Measurements from ENCODE around the gene EAPP. TPM values are rescaled to one million over a fixed set of nuclear protein-coding genes. Genes with fewer than 3 reads are reported as not detected.
"Not testable (repeated sequence)": the region's sequence is repeated elsewhere in the genome, so short reads cannot be mapped to it uniquely, and the experiment has no call there.

EAPP gene
- total and polyA plus RNA-seq, 10 of the 15 experiments (the other 5 are each of a cell fraction or from before 2014, with no cell fraction given) = 23.5 to 94.6 (median 44.7) TPM

- DNase-seq (ENCODE audit: low read depth, low spot score) = not testable (repeated sequence)
- 84% methylated on average over 6 of the region's 8 CpGs for WGBS (ENCODE audit: insufficient coverage, insufficient replicate concordance, low lambda C conversion rate, missing lambda C conversion rate)
- peak; percentile 57 for FAIRE-seq
Observed at GRCh38 chr14:34562037-34562775, 22.7 kb upstream of the EAPP start.

GRCh38 chr14:34556498-34556829, 17.0 kb upstream of the EAPP start:
- in situ Hi-C loops (cut with MboI) = not testable (repeated sequence)

More at GRCh38 chr14:34562037-34562775, 22.7 kb upstream of the EAPP start:
- H3K4me1 ChIP-seq (ENCODE audit: control insufficient read depth, insufficient read depth, low read length); H3K27me3 ChIP-seq (replicated peaks in 1 of 2; ENCODE audit: control insufficient read depth in 2 of 2, insufficient read depth in 2 of 2, low read length in 1 of 2); H3K36me3 ChIP-seq (ENCODE audit: control insufficient read depth in 2 of 2, insufficient read depth in 2 of 2, low read length in 1 of 2); SMC1A ChIA-PET (ENCODE audit: uncharacterized antibody, unreplicated experiment); ATAC-seq; H4K20me1 ChIP-seq (ENCODE audit: control insufficient read depth, insufficient read depth); CTCF ChIA-PET; intact Hi-C loops (cut with micrococcal nuclease; ENCODE audit: unreplicated experiment); H3K27ac ChIP-seq (ENCODE audit: control insufficient read depth, insufficient read depth); H3K9ac ChIP-seq (ENCODE audit: control insufficient read depth, insufficient read depth, low read length); H3K4me3 ChIP-seq; H2AFZ ChIP-seq (ENCODE audit: control insufficient read depth, low read depth, low read length); RAD21 ChIA-PET (ENCODE audit: unreplicated experiment); H3K4me2 ChIP-seq (ENCODE audit: control insufficient read depth, insufficient read depth); H3K79me2 ChIP-seq (ENCODE audit: control insufficient read depth, insufficient read depth, low read length); in situ Hi-C loops (cut with MboI); POLR2A ChIA-PET; H3K9me3 ChIP-seq (replicated peaks; ENCODE audit: control insufficient read depth, insufficient read depth, low read length): not testable (repeated sequence)
- TSS peak; percentile 48 for BruUV-seq (replicated peaks)

GRCh38 chr14:34555583-34556497, 16.3 kb upstream of the EAPP start:
- RAD21 ChIA-PET (ENCODE audit: unreplicated experiment); intact Hi-C loops (cut with micrococcal nuclease; ENCODE audit: unreplicated experiment): not testable (repeated sequence)

More at GRCh38 chr14:34556498-34556829, 17.0 kb upstream of the EAPP start:
- no CpG with 5 or more reads among the region's 35 CpGs for WGBS (ENCODE audit: insufficient coverage, insufficient replicate concordance, low lambda C conversion rate, missing lambda C conversion rate)
- H3K36me3 ChIP-seq (ENCODE audit: control insufficient read depth in 2 of 2, insufficient read depth in 2 of 2, low read length in 1 of 2); SMC1A ChIA-PET (ENCODE audit: uncharacterized antibody, unreplicated experiment); POLR2A ChIA-PET; H3K9ac ChIP-seq (ENCODE audit: control insufficient read depth, insufficient read depth, low read length); H4K20me1 ChIP-seq (ENCODE audit: control insufficient read depth, insufficient read depth); DNase-seq (ENCODE audit: low read depth, low spot score); H3K9me3 ChIP-seq (replicated peaks; ENCODE audit: control insufficient read depth, insufficient read depth, low read length); H3K27me3 ChIP-seq (replicated peaks in 1 of 2; ENCODE audit: control insufficient read depth in 2 of 2, insufficient read depth in 2 of 2, low read length in 1 of 2); H3K4me3 ChIP-seq; H3K79me2 ChIP-seq (ENCODE audit: control insufficient read depth, insufficient read depth, low read length); RAD21 ChIA-PET (ENCODE audit: unreplicated experiment); CTCF ChIA-PET; H2AFZ ChIP-seq (ENCODE audit: control insufficient read depth, low read depth, low read length); H3K4me2 ChIP-seq (ENCODE audit: control insufficient read depth, insufficient read depth); BruUV-seq (replicated peaks); intact Hi-C loops (cut with micrococcal nuclease; ENCODE audit: unreplicated experiment); H3K27ac ChIP-seq (ENCODE audit: control insufficient read depth, insufficient read depth); FAIRE-seq; H3K4me1 ChIP-seq (ENCODE audit: control insufficient read depth, insufficient read depth, low read length): not testable (repeated sequence)
- peak; percentile 70 for ATAC-seq

More at GRCh38 chr14:34555583-34556497, 16.3 kb upstream of the EAPP start:
- H3K4me3 ChIP-seq; POLR2A ChIA-PET; H3K27me3 ChIP-seq (replicated peaks in 1 of 2; ENCODE audit: control insufficient read depth in 2 of 2, insufficient read depth in 2 of 2, low read length in 1 of 2); in situ Hi-C loops (cut with MboI); H3K9me3 ChIP-seq (replicated peaks; ENCODE audit: control insufficient read depth, insufficient read depth, low read length); BruUV-seq (replicated peaks); H2AFZ ChIP-seq (ENCODE audit: control insufficient read depth, low read depth, low read length); SMC1A ChIA-PET (ENCODE audit: uncharacterized antibody, unreplicated experiment); H3K27ac ChIP-seq (ENCODE audit: control insufficient read depth, insufficient read depth); H3K36me3 ChIP-seq (ENCODE audit: control insufficient read depth in 2 of 2, insufficient read depth in 2 of 2, low read length in 1 of 2); H4K20me1 ChIP-seq (ENCODE audit: control insufficient read depth, insufficient read depth); CTCF ChIA-PET; H3K4me2 ChIP-seq (ENCODE audit: control insufficient read depth, insufficient read depth); DNase-seq (ENCODE audit: low read depth, low spot score); H3K79me2 ChIP-seq (ENCODE audit: control insufficient read depth, insufficient read depth, low read length); H3K4me1 ChIP-seq (ENCODE audit: control insufficient read depth, insufficient read depth, low read length); H3K9ac ChIP-seq (ENCODE audit: control insufficient read depth, insufficient read depth, low read length): not testable (repeated sequence)
- peak; percentile 100 for FAIRE-seq
- ATAC-seq = peak; percentile 84
- no CpG with 5 or more reads among the region's 49 CpGs for WGBS (ENCODE audit: insufficient coverage, insufficient replicate concordance, low lambda C conversion rate, missing lambda C conversion rate)
